Neuron (in vitro differentiated cells): Measurements from ENCODE around the gene EIF4E2.

Experiments
- H2AFZ ChIP-seq: one replicate; pipeline ENCODE4 v1.6.1; 2013; ENCODE audit warnings: low read depth, mild to moderate bottlenecking, inconsistent platforms, low read length, moderate library complexity
- H3K27me3 ChIP-seq: one replicate; pipeline ENCODE4 v1.6.1; 2013; ENCODE audit warnings: low read length; ENCODE audit not compliant: insufficient read depth
- H3K36me3 ChIP-seq: one replicate; pipeline ENCODE4 v1.6.1; 2013; ENCODE audit warnings: low read length; ENCODE audit not compliant: insufficient read depth
- H3K4me1 ChIP-seq: one replicate; pipeline ENCODE4 v1.6.1; 2013; ENCODE audit warnings: low read length; ENCODE audit not compliant: insufficient read depth
- H3K4me3 ChIP-seq: 2 replicates; pipeline ENCODE4 v1.5.1; 2013; ENCODE audit warnings: mild to moderate bottlenecking, low read length, moderate library complexity
- H3K9me3 ChIP-seq: one replicate; pipeline ENCODE4 v1.6.1; 2013; ENCODE audit warnings: low read length

EIF4E2 gene

GRCh38 chr2:232611559-232612218, 61.2 kb downstream of the EIF4E2 start:
- no peaks in the 10 kb centered on the region for H3K9me3 ChIP-seq
- no peaks in the 10 kb centered on the region for H3K36me3 ChIP-seq
- no peaks in the 10 kb centered on the region for H3K27me3 ChIP-seq
- H2AFZ ChIP-seq: no peak overlapping the region
- no peak overlapping the region for H3K4me3 ChIP-seq
- no peaks in the 10 kb centered on the region for H3K4me1 ChIP-seq

GRCh38 chr2:232613538-232614134, 63.1 kb downstream of the EIF4E2 start:
- H3K27me3 ChIP-seq: no peaks in the 10 kb centered on the region
- no peaks in the 10 kb centered on the region for H3K36me3 ChIP-seq
- H3K9me3 ChIP-seq: no peaks in the 10 kb centered on the region
- H3K4me1 ChIP-seq: no peaks in the 10 kb centered on the region
- H3K4me3 ChIP-seq: no peak overlapping the region
- no peak overlapping the region for H2AFZ ChIP-seq

GRCh38 chr2:232615339-232615738, 64.8 kb downstream of the EIF4E2 start:
- H3K4me1 ChIP-seq: no peaks in the 10 kb centered on the region
- no peaks in the 10 kb centered on the region for H3K27me3 ChIP-seq
- H3K9me3 ChIP-seq: no peaks in the 10 kb centered on the region
- no peak overlapping the region for H2AFZ ChIP-seq
- H3K36me3 ChIP-seq: no peaks in the 10 kb centered on the region
- H3K4me3 ChIP-seq: no peak overlapping the region
